ENCODE measurements around the gene ABHD17C.

DNA sequence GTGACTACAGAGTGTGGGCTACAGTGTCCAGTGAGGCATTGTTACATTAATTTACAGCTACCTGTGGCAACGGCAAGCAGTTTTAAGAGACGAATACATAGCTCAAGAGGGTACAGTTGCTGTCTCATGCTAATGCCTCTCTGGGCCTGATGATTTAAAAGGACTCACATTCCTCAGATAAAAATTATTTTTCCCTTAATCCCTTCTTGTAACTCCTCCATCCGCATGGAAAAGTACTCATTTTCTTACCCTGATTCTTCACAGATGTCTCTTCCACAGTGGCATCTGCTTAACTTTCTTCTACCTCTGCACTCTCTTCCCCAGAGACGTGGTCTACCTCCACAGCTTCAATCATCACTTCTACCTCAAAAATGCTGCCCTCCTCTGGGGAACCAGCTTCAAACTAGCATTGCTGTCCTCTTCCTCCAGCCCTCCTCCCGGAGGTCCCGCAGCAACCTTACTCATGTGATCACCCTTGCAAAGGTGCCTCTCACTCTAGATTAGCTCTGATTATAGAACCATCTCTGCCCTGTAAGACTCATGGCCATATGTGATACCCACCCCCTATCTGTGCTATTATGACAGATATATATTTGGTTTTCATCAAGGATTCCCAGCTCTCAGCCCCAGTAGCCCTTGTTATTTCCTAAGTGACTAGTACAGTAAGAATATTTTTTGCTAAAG is 21.4 kb upstream of the ABHD17C start:
- TF ChIP-seq, protein P1, sequence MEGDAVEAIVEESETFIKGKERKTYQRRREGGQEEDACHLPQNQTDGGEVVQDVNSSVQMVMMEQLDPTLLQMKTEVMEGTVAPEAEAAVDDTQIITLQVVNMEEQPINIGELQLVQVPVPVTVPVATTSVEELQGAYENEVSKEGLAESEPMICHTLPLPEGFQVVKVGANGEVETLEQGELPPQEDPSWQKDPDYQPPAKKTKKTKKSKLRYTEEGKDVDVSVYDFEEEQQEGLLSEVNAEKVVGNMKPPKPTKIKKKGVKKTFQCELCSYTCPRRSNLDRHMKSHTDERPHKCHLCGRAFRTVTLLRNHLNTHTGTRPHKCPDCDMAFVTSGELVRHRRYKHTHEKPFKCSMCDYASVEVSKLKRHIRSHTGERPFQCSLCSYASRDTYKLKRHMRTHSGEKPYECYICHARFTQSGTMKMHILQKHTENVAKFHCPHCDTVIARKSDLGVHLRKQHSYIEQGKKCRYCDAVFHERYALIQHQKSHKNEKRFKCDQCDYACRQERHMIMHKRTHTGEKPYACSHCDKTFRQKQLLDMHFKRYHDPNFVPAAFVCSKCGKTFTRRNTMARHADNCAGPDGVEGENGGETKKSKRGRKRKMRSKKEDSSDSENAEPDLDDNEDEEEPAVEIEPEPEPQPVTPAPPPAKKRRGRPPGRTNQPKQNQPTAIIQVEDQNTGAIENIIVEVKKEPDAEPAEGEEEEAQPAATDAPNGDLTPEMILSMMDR (IDR thresholded peaks at IDR 0.05) = no peak
- no peak for TF ChIP-seq POLR2A (IDR thresholded peaks at IDR 0.05)

All from thyroid gland (tissue), 4 donors.